Spleen (tissue), 11 donors: ENCODE data around the gene HDAC4. TPM values are rescaled to one million over a fixed set of nuclear protein-coding genes. Genes with fewer than 3 reads are reported as not detected.
A peak's percentile ranks its signal among the peaks of the same experiment; 100 is the strongest.

Experiments
- DNase-seq: peaks from one replicate; pipeline ENCODE4 v3.0.0-alpha.2; 2020
- H3K27ac ChIP-seq, 8 donors: fragments of 200-600 bp; sonication (generic) in 7 of 8; 1 replicate in 4 of 8; 2 replicates in 4 of 8; pipeline versions ENCODE4 v1.5.0 to v1.8.0; 2016 to 2021; ENCODE audit warnings: inconsistent platforms in 4 of 8, mild to moderate bottlenecking in 4 of 8, moderate library complexity in 1 of 8
- H3K27me3 ChIP-seq, 7 donors: fragments of 200-600 bp; sonication (generic) in 6 of 7; replicated peaks in 1 of 7; 1 replicate in 4 of 7; 2 replicates in 3 of 7; pipeline versions ENCODE4 v1.5.0 to v1.8.0; 2016 to 2021; ENCODE audit warnings: inconsistent platforms in 3 of 7, mild to moderate bottlenecking in 1 of 7
- H3K36me3 ChIP-seq, 6 donors: fragments of 200-600 bp; sonication (generic) in 5 of 6; 1 replicate in 4 of 6; 2 replicates in 2 of 6; pipeline versions ENCODE4 v1.5.0 to v1.8.0; 2016 to 2021; ENCODE audit warnings: inconsistent platforms in 2 of 6
- H3K4me1 ChIP-seq, 6 donors: fragments of 200-600 bp; sonication (generic) in 5 of 6; 1 replicate in 3 of 6; 2 replicates in 3 of 6; pipeline versions ENCODE4 v1.5.0 to v1.8.0; 2016 to 2021; ENCODE audit warnings: inconsistent platforms in 3 of 6
- H3K4me3 ChIP-seq, 8 donors: fragments of 200-600 bp; sonication (generic) in 7 of 8; 1 replicate in 4 of 8; 2 replicates in 4 of 8; pipeline versions ENCODE4 v1.5.0 to v1.8.0; 2016 to 2021; ENCODE audit warnings: inconsistent platforms in 4 of 8, mild to moderate bottlenecking in 4 of 8, moderate library complexity in 2 of 8
- H3K9me3 ChIP-seq, 8 donors: fragments of 200-600 bp; sonication (generic) in 7 of 8; 1 replicate in 4 of 8; 2 replicates in 4 of 8; pipeline versions ENCODE4 v1.5.0 to v1.8.0; 2016 to 2021; ENCODE audit warnings: inconsistent platforms in 4 of 8
- POLR2A ChIP-seq, 3 donors: fragments of 450-650 bp; IDR thresholded peaks; one replicate each; pipeline ENCODE4 v1.5.1; 2017; ENCODE audit warnings: antibody characterized with exemption in 3 of 3, mild to moderate bottlenecking in 1 of 3
- POLR2AphosphoS5 ChIP-seq, 3 donors: sonication (generic); formaldehyde crosslinking; IDR thresholded peaks; one replicate each; pipeline ENCODE4 v1.5.1; 2017; ENCODE audit warnings: antibody characterized with exemption in 3 of 3
- WGBS, 5 donors: extraction: QIAGEN DNeasy Blood & Tissue Kit in 3 of 5; methylation state at CpG; one replicate each; pipeline versions ENCODE4 v1.1.5 to v1.1.7; 2013 to 2018; 5-methylcytosine and 5-hydroxymethylcytosine counted together
- intact Hi-C: fragments of 100-400 bp; cut with DNase I; formaldehyde crosslinking; loops from one replicate; pipeline ENCODE4 v1.15.0; 2023; ENCODE audit warnings: low total_unique reads
- polyA plus RNA-seq, 3 donors: library from polyadenylated mRNA; stranded (reverse); fragments of 200-250 nt; gene quantifications; one replicate each; pipeline ENCODE4 v1.2.1, GENCODE V29; 2013
- total RNA-seq, 7 donors: library from RNA; depleted of rRNA in 3 of 7; stranded (reverse); fragments of >200 nt in 3 of 7; fragmentation: NEBNext Ultra II Directional in 4 of 7; extraction: Animal tissue kit (Norgen Biotek cat#: 25700) in 4 of 7; gene quantifications; one replicate each; pipeline versions ENCODE4 v1.1.0 to v1.2.1, GENCODE V29; 2016 to 2021
- TF ChIP-seq, protein P1 (sequence below), 11 experiments: fragments of 200-600 bp in 7 of 11; fragments of 450-650 bp in 4 of 11; sonication (generic) in 4 of 11; IDR thresholded peaks in 8 of 11; conservative IDR thresholded peaks in 3 of 11; 1 replicate in 7 of 11; 2 replicates in 4 of 11; pipeline versions ENCODE4 v1.4.0 to v1.8.0; 2016 to 2021; ENCODE audit warnings: antibody characterized with exemption in 11 of 11, inconsistent platforms in 4 of 11, mild to moderate bottlenecking in 1 of 11
- donor health status: healthy with polysubstance abuse.
- donor health status: DM: no; HTN: no; CAD: no; lungs with moderate emphysema.
- donor health status: DM: no; HTN: no; CAD: no.
- donor health status: Bipolar disorder and iron deficiency.
- donor health status: healthy.
- donor health status: DM: no; HTN: no; CAD: no.
- donor health status: DM: yes; HTN: yes; CAD: no.

HDAC4 gene
- total and polyA plus RNA-seq, 10 donors, result 3.2 to 122 (median 69.5) TPM

DNA sequence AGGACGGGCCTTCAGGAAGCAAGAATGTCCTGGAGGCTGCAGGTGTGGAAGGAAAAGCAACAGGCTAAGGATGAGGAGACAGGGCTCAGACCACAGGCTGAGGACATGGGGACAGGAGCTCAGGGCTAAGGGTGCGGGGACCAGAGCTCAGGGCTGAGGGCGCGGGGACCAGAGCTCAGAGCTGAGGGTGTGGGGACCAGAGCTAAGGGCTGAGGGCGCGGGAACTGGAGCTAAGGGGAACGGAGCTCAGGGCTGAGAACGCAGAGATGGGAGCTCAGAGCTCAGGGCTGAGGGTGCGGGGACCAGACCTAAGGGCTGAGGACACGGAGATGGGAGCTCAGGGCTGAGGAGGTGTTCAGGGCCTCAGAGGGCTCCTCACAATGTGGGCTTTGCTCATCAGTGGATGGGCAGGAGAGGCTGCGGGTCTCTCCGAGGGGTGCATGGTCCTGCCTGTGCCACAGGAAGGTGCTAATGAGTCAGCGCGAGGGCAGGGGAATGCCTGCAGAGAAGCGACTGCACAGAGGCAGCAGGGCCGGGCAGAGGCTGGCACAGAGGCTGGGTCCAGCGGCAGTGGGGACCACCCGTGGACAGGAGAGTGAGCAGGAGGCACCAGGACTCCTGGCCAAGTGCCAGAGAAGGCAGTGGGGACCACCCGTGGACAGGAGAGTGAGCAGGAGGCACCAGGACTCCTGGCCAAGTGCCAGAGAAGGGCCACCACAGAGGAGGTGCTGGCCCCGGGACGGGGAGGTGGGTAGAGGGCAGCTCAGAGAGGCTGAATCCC, 281.3 kb downstream of the HDAC4 start:
- Histone ChIP-seq H3K4me1 (peaks cover 0 to 59% (median 17%) of the 10 kb centered on the region in 6 donors), H3K9me3 (no peaks in the 10 kb centered on the region), H3K27me3 (no peaks in the 10 kb centered on the region), H3K4me3 (no peak overlapping the region), H3K36me3 (peaks cover 0 to 88% (median 10%) of the 10 kb centered on the region in 6 donors), H3K27ac (peak overlapping the region in 5 of 8 donors; percentile 7 to 88 (median 82))
- peak in 1 of 3 donors; percentile 35 for TF ChIP-seq POLR2AphosphoS5 (IDR thresholded peaks at IDR 0.05)
- TF ChIP-seq, protein P1, sequence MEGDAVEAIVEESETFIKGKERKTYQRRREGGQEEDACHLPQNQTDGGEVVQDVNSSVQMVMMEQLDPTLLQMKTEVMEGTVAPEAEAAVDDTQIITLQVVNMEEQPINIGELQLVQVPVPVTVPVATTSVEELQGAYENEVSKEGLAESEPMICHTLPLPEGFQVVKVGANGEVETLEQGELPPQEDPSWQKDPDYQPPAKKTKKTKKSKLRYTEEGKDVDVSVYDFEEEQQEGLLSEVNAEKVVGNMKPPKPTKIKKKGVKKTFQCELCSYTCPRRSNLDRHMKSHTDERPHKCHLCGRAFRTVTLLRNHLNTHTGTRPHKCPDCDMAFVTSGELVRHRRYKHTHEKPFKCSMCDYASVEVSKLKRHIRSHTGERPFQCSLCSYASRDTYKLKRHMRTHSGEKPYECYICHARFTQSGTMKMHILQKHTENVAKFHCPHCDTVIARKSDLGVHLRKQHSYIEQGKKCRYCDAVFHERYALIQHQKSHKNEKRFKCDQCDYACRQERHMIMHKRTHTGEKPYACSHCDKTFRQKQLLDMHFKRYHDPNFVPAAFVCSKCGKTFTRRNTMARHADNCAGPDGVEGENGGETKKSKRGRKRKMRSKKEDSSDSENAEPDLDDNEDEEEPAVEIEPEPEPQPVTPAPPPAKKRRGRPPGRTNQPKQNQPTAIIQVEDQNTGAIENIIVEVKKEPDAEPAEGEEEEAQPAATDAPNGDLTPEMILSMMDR (IDR thresholded peaks at IDR 0.05 in 8 of 11, conservative IDR thresholded peaks at IDR 0.05 in 3 of 11), result no peak
- WGBS, 5 donors, result 87 to 94% (median 90%) methylated on average over 21 of the region's 21 CpGs
- no peak for DNase-seq
- intact Hi-C loops, result no loop called here

DNA sequence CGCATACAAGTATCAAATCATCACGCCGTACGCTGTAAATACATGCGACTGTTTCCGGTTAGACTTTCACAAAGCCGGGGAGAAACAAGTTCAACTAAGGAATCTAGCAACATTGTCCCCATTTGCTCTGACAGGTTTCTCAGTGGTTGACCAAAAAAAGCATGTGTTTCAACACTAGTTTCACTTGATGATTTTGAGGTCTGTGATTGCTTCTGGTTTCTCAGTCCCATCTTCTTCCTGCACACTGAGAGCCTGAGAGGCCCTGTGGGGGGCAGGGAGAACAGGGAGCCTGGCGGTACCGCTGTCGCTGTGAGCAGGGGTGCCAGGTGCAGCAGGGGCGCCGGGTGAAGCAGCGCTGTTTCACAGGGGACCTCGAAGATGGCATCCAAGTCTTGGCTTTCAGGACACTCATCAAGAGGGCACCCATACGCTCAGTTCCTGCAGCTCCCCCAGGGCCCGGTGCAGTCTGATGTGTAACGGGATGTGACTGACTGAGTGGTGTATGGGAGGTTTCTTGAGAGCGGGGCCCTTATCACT, 282.1 kb downstream of the HDAC4 start:
- DNase-seq, result no peak
- intact Hi-C loops, result no loop called here
- Histone ChIP-seq H3K4me3 (no peak overlapping the region), H3K27ac (peak overlapping the region in 1 of 8 donors; percentile 3), H3K4me1 (peaks cover 0 to 67% (median 25%) of the 10 kb centered on the region in 6 donors), H3K9me3 (no peaks in the 10 kb centered on the region), H3K36me3 (peaks cover 0 to 88% (median 10%) of the 10 kb centered on the region in 6 donors), H3K27me3 (no peaks in the 10 kb centered on the region)
- TF ChIP-seq POLR2AphosphoS5 (IDR thresholded peaks at IDR 0.05) (peak in 1 of 3 donors; percentile 3), POLR2A (IDR thresholded peaks at IDR 0.05) (no peak)
- TF ChIP-seq, protein P1 (IDR thresholded peaks at IDR 0.05 in 8 of 11, conservative IDR thresholded peaks at IDR 0.05 in 3 of 11), result no peak
- 70 to 82% (median 78%) methylated on average over 18 of the region's 18 CpGs for WGBS, 5 donors

DNA sequence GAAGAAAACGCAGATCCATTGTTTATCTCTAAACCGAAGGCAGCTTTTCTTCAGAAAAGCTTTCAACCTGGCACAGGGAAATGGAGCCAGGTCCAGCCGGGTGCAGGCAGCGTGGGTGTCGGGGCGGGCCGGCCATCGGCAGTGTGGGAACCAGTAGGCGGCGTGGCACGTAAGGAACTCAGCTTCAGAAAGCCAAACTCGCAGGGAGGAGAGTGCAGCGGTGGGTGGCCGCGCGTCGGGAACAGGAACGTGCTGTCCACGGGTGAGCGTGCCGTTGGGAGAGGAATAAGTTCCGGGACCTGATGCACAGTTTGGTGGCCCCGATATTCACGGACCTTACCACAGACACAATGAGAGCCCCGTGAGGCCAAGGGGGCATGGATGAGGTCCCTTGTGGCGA, 282.6 kb downstream of the HDAC4 start:
- H3K27me3 ChIP-seq, result no peaks in the 10 kb centered on the region
- intact Hi-C loops, result no loop called here
- 93 to 94% (median 94%) methylated on average over 26 of the region's 26 CpGs for WGBS, 5 donors
- H3K4me1 ChIP-seq, result peaks cover 4 to 72% (median 28%) of the 10 kb centered on the region in 6 donors
- no peaks in the 10 kb centered on the region for H3K9me3 ChIP-seq
- H3K4me3 ChIP-seq, result no peak overlapping the region
- H3K27ac ChIP-seq, result no peak overlapping the region
- peaks cover 0 to 88% (median 10%) of the 10 kb centered on the region in 6 donors for H3K36me3 ChIP-seq
- TF ChIP-seq POLR2AphosphoS5 (IDR thresholded peaks at IDR 0.05) (peak in 1 of 3 donors; percentile 12), POLR2A (IDR thresholded peaks at IDR 0.05) (no peak)
- TF ChIP-seq, protein P1 (IDR thresholded peaks at IDR 0.05 in 8 of 11, conservative IDR thresholded peaks at IDR 0.05 in 3 of 11), result no peak
- no peak for DNase-seq

DNA sequence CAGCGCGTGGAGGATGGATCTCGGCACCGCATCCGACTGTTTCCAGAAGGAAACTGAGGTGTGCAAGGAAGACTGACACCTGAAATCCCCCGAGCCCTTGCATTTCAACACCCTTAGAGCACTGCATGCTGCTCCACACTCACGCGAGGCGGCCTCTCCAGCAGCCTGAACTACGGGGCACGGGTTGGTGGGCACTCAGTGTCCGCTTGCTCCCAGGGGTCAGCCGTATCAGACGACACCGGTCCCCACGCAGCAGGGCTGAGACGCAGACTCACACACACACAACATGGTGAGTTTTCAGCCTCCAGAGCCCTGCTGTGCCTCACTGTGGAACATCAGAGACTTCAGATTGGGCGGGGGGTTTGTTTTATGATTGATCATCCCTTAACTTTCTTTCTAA, 283.0 kb downstream of the HDAC4 start:
- TF ChIP-seq, protein P1 (IDR thresholded peaks at IDR 0.05 in 8 of 11, conservative IDR thresholded peaks at IDR 0.05 in 3 of 11), result no peak
- TF ChIP-seq POLR2AphosphoS5 (IDR thresholded peaks at IDR 0.05) (peak in 1 of 3 donors; percentile 50), POLR2A (IDR thresholded peaks at IDR 0.05) (no peak)
- H3K36me3 ChIP-seq, result peaks cover 0 to 88% (median 13%) of the 10 kb centered on the region in 6 donors
- 94 to 98% (median 97%) methylated on average over 17 to 18 of the region's 18 CpGs for WGBS, 5 donors
- no peak overlapping the region for H3K4me3 ChIP-seq
- intact Hi-C loops, result no loop called here
- H3K27me3 ChIP-seq, result no peaks in the 10 kb centered on the region
- no peaks in the 10 kb centered on the region for H3K9me3 ChIP-seq
- no peak for DNase-seq
- peaks cover 6 to 71% (median 30%) of the 10 kb centered on the region in 6 donors for H3K4me1 ChIP-seq
- no peak overlapping the region for H3K27ac ChIP-seq
